ENCODE results near the gene ZSCAN30.

DNA sequence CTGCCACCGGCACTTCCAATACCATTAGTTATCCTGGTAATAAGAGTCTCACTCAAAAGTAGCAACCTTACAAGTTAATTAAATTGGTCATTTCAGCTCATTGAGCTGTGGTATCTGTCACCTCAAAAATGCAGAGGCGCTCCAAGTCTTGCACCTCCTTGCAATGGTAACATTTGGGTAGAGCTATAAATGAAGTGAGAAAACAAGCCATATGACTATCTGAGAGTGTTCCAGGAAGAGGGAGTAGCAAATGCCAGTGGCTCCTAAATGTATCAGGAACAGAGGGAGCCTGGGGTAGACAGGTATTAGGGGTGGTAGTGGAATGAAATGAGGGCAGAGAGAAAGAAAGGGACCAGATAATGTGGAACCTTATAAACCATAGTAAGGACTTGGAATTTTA is 6.0 kb upstream of the ZSCAN30 start:
- TF ChIP-seq POLR2A (IDR thresholded peaks at IDR 0.05) = no peak
- TF ChIP-seq, protein P1, sequence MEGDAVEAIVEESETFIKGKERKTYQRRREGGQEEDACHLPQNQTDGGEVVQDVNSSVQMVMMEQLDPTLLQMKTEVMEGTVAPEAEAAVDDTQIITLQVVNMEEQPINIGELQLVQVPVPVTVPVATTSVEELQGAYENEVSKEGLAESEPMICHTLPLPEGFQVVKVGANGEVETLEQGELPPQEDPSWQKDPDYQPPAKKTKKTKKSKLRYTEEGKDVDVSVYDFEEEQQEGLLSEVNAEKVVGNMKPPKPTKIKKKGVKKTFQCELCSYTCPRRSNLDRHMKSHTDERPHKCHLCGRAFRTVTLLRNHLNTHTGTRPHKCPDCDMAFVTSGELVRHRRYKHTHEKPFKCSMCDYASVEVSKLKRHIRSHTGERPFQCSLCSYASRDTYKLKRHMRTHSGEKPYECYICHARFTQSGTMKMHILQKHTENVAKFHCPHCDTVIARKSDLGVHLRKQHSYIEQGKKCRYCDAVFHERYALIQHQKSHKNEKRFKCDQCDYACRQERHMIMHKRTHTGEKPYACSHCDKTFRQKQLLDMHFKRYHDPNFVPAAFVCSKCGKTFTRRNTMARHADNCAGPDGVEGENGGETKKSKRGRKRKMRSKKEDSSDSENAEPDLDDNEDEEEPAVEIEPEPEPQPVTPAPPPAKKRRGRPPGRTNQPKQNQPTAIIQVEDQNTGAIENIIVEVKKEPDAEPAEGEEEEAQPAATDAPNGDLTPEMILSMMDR (IDR thresholded peaks at IDR 0.05) = no peak
